ENCODE results near the gene GRIFIN.
A peak's percentile ranks its signal among the peaks of the same experiment; 100 is the strongest.

GRIFIN gene, protein sequence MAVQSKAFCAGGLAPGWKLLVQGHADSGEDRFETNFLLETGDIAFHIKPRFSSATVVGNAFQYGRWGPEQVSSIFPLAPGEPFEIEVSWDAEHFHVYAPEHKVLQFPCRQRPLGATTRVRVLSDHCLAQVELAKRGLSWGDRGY

DNA sequence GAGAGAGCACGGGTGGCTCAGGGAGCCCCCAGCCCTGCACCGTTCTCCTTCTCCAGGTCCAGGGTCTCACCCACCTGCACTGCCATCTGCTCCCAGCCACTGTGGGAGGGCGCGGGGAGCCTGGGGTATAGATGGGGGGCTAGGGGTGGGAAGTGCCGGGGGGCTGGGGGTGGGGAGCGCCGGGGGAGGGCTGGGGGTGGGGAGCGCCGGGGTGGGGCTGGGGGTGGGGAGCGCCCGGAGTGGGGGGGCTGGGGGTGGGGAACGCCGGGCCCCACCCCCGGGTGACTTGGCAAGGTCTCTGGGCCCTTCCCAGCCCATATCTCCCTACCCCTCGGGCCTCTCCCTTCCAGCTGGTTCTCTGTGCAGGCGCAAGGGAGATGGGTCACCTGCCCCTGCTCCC is at the start of gene GRIFIN:
Gene GRIFIN (minus strand): TSS at position 101 of the 400 bp plus-strand sequence. CDS start 15 bp downstream, at position 86.
- H3K27ac ChIP-seq (ENCODE audit: low read depth in 2 of 2, low read length in 2 of 2): no peak within 1 kb of the TSS
- H3K4me1 ChIP-seq (ENCODE audit: control insufficient read depth in 2 of 2, insufficient read depth in 2 of 2, low read length in 2 of 2): peaks cover 16 to 26% of the 10 kb centered on the region in 2 donors
- H3K36me3 ChIP-seq (ENCODE audit: control insufficient read depth in 2 of 2, insufficient read depth in 2 of 2, low read length in 2 of 2): no peaks in the 10 kb centered on the region
- H3K9me3 ChIP-seq (ENCODE audit: control insufficient read depth in 2 of 2, low read length in 2 of 2): no peaks in the 10 kb centered on the region
- H3K4me3 ChIP-seq (ENCODE audit: low read length in 2 of 2): no peak within 1 kb of the TSS
- peaks cover 0 to 4% of the 10 kb centered on the region in 2 donors for H3K27me3 ChIP-seq (ENCODE audit: control insufficient read depth in 2 of 2, insufficient read depth in 2 of 2, low read length in 2 of 2)
- peak within 1 kb of the TSS in 1 of 2 donors; percentile 77 for H3K9ac ChIP-seq (ENCODE audit: low read depth in 1 of 2, low read length in 2 of 2)

DNA sequence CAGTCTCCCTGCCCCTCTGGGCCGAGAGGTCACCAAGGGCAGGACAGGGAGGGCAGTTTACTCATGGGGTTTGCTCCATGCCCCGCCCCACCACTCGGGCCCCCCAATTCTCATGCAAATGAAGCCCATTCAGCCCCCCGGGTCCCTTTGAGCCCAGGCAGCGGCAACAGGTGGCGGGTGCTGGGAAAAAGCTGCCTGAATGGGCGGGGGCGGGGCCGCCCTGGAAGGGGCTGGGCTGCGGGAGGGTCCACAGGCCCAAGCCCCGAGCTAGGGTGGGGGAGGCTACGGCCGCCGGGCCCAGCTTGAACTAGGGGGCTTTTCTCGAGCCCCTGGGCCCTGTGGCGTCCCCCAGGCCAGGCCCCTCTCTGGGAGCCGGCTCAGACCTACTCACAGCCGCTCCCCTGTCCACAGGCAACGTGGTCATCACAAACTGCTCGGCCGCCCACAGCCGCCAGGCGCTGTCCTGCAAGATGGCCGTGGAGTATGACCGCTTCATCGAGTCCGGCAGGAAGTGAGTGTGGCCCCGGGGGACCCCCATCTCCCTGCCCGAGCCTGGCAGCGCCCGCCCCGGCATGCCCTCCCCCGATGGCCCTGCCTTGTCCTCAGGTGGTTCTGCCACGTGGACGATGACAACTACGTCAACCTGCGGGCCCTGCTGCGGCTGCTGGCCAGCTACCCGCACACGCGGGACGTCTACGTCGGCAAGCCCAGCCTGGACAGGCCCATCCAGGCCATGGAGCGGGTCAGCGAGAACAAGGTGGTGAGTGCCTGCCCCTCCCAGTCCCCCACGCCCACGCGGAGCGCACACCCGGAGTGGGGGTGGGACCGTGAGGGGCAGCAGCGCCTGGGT is 48.8 kb upstream of the GRIFIN start:
- peaks cover 75 to 87% of the 10 kb centered on the region in 2 donors for H3K4me1 ChIP-seq (ENCODE audit: control insufficient read depth in 2 of 2, insufficient read depth in 2 of 2, low read length in 2 of 2)
- no peaks in the 10 kb centered on the region for H3K9me3 ChIP-seq (ENCODE audit: control insufficient read depth in 2 of 2, low read length in 2 of 2)
- H3K4me3 ChIP-seq (ENCODE audit: low read length in 2 of 2): peak overlapping the region in 1 of 2 donors; percentile 27
- no peaks in the 10 kb centered on the region for H3K27me3 ChIP-seq (ENCODE audit: control insufficient read depth in 2 of 2, insufficient read depth in 2 of 2, low read length in 2 of 2)
- H3K27ac ChIP-seq (ENCODE audit: low read depth in 2 of 2, low read length in 2 of 2): peak overlapping the region; percentile 98 to 99
- H3K36me3 ChIP-seq (ENCODE audit: control insufficient read depth in 2 of 2, insufficient read depth in 2 of 2, low read length in 2 of 2): peaks cover 18 to 35% of the 10 kb centered on the region in 2 donors
- peak overlapping the region; percentile 32 to 86 for H3K9ac ChIP-seq (ENCODE audit: low read depth in 1 of 2, low read length in 2 of 2)

DNA sequence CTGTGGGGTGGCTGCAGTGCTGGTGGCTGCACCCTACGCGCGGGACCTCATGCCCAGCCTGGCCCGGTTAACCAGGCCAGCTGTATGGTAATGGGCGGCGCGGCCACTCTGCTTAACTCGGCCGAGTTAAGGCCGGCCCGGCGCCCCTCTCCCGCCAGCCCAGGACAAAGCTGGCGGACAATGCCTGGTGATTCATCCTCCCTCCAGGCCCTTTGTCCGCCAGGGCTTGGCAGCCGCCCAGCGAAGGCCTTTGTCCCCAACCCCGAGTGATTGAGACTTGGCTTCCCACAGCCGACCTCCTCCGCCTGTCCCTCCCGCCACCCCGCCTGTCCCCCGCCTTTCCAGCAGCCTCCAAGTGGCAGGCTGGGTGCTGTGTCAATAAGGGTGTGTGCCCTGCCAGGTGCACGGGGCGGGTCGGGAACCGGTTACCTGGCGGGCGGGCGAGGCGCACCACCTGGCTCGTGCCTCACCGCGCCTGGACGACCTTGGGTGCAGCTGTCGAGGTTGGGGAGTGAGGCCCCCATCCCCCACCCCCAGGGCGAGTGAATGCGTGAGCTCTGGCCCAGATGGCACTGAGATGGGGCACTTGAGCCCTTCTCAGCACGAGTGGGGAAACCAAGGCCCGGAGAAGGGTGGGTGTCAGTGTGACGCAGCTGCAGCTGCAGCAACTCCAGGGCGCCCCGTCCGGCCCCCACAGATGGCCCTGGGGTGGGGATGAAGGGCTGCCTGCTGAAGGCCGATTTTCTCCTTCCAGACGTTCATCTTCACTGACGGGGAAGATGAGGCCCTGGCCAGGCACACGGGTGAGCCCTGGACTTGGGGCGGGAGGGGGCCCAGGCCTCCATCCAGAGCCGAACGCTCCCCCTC is 48.0 kb upstream of the GRIFIN start:
- peaks cover 69 to 79% of the 10 kb centered on the region in 2 donors for H3K4me1 ChIP-seq (ENCODE audit: control insufficient read depth in 2 of 2, insufficient read depth in 2 of 2, low read length in 2 of 2)
- H3K4me3 ChIP-seq (ENCODE audit: low read length in 2 of 2): peak overlapping the region; percentile 70 to 87
- peak overlapping the region; percentile 87 to 94 for H3K9ac ChIP-seq (ENCODE audit: low read depth in 1 of 2, low read length in 2 of 2)
- H3K9me3 ChIP-seq (ENCODE audit: control insufficient read depth in 2 of 2, low read length in 2 of 2): no peaks in the 10 kb centered on the region
- H3K36me3 ChIP-seq (ENCODE audit: control insufficient read depth in 2 of 2, insufficient read depth in 2 of 2, low read length in 2 of 2): peaks cover 18 to 35% of the 10 kb centered on the region in 2 donors
- peak overlapping the region; percentile 98 to 99 for H3K27ac ChIP-seq (ENCODE audit: low read depth in 2 of 2, low read length in 2 of 2)
- H3K27me3 ChIP-seq (ENCODE audit: control insufficient read depth in 2 of 2, insufficient read depth in 2 of 2, low read length in 2 of 2): no peaks in the 10 kb centered on the region

DNA sequence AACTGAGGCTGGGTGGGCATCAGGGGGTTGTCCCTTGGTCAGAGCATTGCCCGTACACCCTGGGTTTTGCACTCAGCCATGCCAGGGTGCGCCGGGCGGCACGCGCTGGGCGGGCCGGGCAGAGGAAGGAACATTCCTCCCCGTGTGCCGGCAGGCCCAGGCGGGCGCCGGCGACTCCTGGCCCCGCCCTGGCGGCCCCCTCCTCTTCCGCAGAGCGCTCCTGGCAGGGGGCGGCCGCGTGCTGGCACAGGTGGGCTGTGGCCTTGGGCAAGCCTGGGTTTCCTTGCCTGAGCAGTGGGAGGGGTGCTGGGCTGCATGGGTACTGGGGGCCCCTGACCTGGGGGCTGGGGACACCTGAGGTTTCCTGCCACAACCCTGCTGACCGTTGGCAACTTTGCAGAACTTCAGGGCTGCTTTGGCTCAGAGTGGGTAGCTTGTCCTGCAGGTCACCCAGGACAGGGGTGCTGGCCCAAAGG is 47.3 kb upstream of the GRIFIN start:
- peak overlapping the region; percentile 83 to 87 for H3K4me3 ChIP-seq (ENCODE audit: low read length in 2 of 2)
- H3K9me3 ChIP-seq (ENCODE audit: control insufficient read depth in 2 of 2, low read length in 2 of 2): no peaks in the 10 kb centered on the region
- H3K9ac ChIP-seq (ENCODE audit: low read depth in 1 of 2, low read length in 2 of 2): peak overlapping the region; percentile 87 to 94
- no peaks in the 10 kb centered on the region for H3K27me3 ChIP-seq (ENCODE audit: control insufficient read depth in 2 of 2, insufficient read depth in 2 of 2, low read length in 2 of 2)
- peak overlapping the region; percentile 98 to 99 for H3K27ac ChIP-seq (ENCODE audit: low read depth in 2 of 2, low read length in 2 of 2)
- peaks cover 70 to 79% of the 10 kb centered on the region in 2 donors for H3K4me1 ChIP-seq (ENCODE audit: control insufficient read depth in 2 of 2, insufficient read depth in 2 of 2, low read length in 2 of 2)
- H3K36me3 ChIP-seq (ENCODE audit: control insufficient read depth in 2 of 2, insufficient read depth in 2 of 2, low read length in 2 of 2): peaks cover 15 to 32% of the 10 kb centered on the region in 2 donors

DNA sequence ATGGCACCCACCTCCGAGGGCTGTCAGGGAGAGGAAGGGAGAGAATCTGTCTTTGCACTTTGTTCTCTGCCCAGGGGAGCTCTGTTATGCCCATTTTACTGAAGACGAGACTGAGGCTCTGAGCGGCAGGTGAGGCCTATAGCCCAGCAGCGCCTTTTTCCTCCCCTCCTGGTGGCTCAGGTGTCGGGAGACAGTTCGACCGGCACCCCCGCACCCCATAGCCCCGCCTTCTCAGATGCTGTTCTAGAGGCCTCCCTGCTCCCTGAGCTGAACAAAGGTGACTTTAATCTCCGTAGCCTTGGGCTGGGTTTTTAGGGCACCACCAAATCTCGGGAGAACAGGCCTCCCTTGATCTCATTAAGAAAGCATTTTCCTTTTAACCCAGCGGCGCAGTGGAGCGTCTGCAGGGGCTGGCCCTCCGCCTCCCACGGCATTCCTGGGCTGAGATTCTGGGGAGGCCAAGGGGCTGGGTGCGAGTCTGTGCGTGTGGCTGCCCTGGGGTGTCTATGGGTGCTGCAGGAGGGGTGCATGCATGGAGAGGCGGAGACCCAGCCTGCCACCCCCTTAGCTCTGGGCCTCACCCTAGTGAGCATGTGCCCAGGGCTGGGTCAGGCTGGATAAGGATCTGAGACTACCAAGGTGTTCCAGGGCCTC is 46.7 kb upstream of the GRIFIN start:
- Histone ChIP-seq H3K9me3 (ENCODE audit: control insufficient read depth in 2 of 2, low read length in 2 of 2) (no peaks in the 10 kb centered on the region), H3K36me3 (ENCODE audit: control insufficient read depth in 2 of 2, insufficient read depth in 2 of 2, low read length in 2 of 2) (peaks cover 13 to 27% of the 10 kb centered on the region in 2 donors), H3K4me1 (ENCODE audit: control insufficient read depth in 2 of 2, insufficient read depth in 2 of 2, low read length in 2 of 2) (peaks cover 68 to 78% of the 10 kb centered on the region in 2 donors), H3K27me3 (ENCODE audit: control insufficient read depth in 2 of 2, insufficient read depth in 2 of 2, low read length in 2 of 2) (no peaks in the 10 kb centered on the region), H3K4me3 (ENCODE audit: low read length in 2 of 2) (peak overlapping the region; percentile 83 to 87), H3K9ac (ENCODE audit: low read depth in 1 of 2, low read length in 2 of 2) (peak overlapping the region; percentile 87 to 94), H3K27ac (ENCODE audit: low read depth in 2 of 2, low read length in 2 of 2) (peak overlapping the region; percentile 98 to 99)

DNA sequence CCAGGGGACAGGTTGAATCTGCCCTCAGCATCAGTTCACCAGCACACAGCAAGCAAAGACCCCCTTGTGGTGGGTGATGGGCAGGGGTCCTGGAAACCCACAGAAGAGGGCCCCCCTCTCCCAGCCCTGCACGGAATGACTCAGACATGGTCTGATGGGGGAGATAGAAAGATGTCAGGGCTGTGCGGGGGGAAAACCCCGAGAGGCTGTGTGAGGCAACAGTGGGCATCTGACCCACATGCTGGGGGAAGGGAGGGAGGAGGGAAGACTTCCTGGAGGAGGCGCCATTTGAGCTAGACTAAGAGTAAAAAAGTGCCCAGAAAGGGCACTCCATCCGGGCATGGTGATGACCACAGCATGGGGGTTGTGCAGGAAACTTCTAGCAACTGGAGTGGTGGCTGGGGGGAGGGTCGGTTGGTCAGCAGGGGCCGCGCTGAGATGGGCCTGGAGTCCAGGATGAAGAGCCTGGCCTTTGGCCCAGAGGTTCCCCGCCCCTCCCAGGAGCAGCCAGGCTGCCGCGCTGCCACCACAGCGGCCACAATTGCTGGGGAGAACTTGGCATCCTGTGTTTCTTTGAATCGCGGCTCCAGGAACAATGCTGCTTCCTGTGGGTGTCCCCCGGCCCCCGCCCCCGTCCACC is 45.9 kb upstream of the GRIFIN start:
- H3K27ac ChIP-seq (ENCODE audit: low read depth in 2 of 2, low read length in 2 of 2): peak overlapping the region; percentile 98 to 99
- no peaks in the 10 kb centered on the region for H3K9me3 ChIP-seq (ENCODE audit: control insufficient read depth in 2 of 2, low read length in 2 of 2)
- peak overlapping the region; percentile 70 to 94 for H3K9ac ChIP-seq (ENCODE audit: low read depth in 1 of 2, low read length in 2 of 2)
- peaks cover 8 to 20% of the 10 kb centered on the region in 2 donors for H3K36me3 ChIP-seq (ENCODE audit: control insufficient read depth in 2 of 2, insufficient read depth in 2 of 2, low read length in 2 of 2)
- H3K4me1 ChIP-seq (ENCODE audit: control insufficient read depth in 2 of 2, insufficient read depth in 2 of 2, low read length in 2 of 2): peaks cover 61 to 72% of the 10 kb centered on the region in 2 donors
- H3K27me3 ChIP-seq (ENCODE audit: control insufficient read depth in 2 of 2, insufficient read depth in 2 of 2, low read length in 2 of 2): no peaks in the 10 kb centered on the region
- peak overlapping the region; percentile 83 to 87 for H3K4me3 ChIP-seq (ENCODE audit: low read length in 2 of 2)

DNA sequence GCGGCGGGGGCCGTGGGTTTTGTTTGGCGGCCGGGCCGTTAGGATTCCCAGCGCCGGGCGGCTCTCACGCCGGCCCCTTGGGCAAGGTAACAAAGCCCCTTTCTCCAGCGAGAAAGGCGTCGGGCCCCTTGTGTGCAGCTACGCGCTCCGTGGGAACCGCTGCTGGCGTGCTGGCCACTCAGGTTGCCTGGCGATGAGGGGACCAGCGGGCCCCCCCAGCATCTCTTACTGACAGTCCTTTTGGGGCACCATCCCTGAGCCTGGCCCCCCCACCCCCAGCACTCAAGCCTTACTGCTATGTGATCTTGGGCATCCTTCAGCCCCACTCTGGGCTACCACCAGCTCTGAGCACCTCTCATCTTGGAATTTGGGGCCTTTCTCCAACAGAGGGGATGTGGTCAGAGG is 45.1 kb upstream of the GRIFIN start:
- H3K9ac ChIP-seq (ENCODE audit: low read depth in 1 of 2, low read length in 2 of 2): peak overlapping the region; percentile 70 to 94
- H3K4me3 ChIP-seq (ENCODE audit: low read length in 2 of 2): peak overlapping the region; percentile 83 to 87
- peaks cover 54 to 65% of the 10 kb centered on the region in 2 donors for H3K4me1 ChIP-seq (ENCODE audit: control insufficient read depth in 2 of 2, insufficient read depth in 2 of 2, low read length in 2 of 2)
- H3K9me3 ChIP-seq (ENCODE audit: control insufficient read depth in 2 of 2, low read length in 2 of 2): no peaks in the 10 kb centered on the region
- H3K27me3 ChIP-seq (ENCODE audit: control insufficient read depth in 2 of 2, insufficient read depth in 2 of 2, low read length in 2 of 2): no peaks in the 10 kb centered on the region
- H3K36me3 ChIP-seq (ENCODE audit: control insufficient read depth in 2 of 2, insufficient read depth in 2 of 2, low read length in 2 of 2): peaks cover 7 to 13% of the 10 kb centered on the region in 2 donors
- H3K27ac ChIP-seq (ENCODE audit: low read depth in 2 of 2, low read length in 2 of 2): peak overlapping the region; percentile 98 to 99

DNA sequence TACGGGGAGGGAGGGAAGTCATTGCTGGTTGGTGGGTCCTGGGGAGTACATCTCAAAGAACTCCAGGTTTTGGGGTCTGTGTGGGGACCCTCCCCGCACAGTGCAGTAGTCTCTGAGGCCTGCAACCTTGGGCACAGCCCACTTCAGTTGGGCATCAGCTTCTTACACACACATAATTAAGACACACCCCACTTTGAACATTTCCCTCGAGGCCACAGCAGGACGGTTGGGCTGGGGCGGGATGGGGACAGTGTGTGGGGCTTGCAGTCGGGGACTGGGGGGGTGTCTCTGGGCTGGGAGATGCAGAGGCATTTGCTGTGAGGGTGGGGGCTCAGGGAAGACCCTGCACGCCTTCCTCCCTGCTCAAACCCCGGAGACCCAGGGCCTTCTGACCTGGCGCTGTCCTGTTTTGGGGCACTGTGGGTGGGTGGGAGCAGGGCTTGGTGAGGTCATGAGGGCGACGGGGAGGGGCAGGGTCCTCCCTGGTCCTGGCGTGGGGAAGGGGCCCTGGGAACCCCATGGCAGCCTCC is 44.6 kb upstream of the GRIFIN start:
- peak overlapping the region; percentile 98 to 99 for H3K27ac ChIP-seq (ENCODE audit: low read depth in 2 of 2, low read length in 2 of 2)
- no peaks in the 10 kb centered on the region for H3K9me3 ChIP-seq (ENCODE audit: control insufficient read depth in 2 of 2, low read length in 2 of 2)
- H3K27me3 ChIP-seq (ENCODE audit: control insufficient read depth in 2 of 2, insufficient read depth in 2 of 2, low read length in 2 of 2): no peaks in the 10 kb centered on the region
- H3K36me3 ChIP-seq (ENCODE audit: control insufficient read depth in 2 of 2, insufficient read depth in 2 of 2, low read length in 2 of 2): peaks cover 5 to 8% of the 10 kb centered on the region in 2 donors
- peak overlapping the region; percentile 65 to 94 for H3K9ac ChIP-seq (ENCODE audit: low read depth in 1 of 2, low read length in 2 of 2)
- H3K4me3 ChIP-seq (ENCODE audit: low read length in 2 of 2): peak overlapping the region; percentile 83 to 87
- H3K4me1 ChIP-seq (ENCODE audit: control insufficient read depth in 2 of 2, insufficient read depth in 2 of 2, low read length in 2 of 2): peaks cover 49 to 60% of the 10 kb centered on the region in 2 donors
